ELR (cell line): ENCODE results near the gene FAR1.

Experiments used
- DNase-seq: peaks from one replicate; pipeline ENCODE4 v3.0.0-alpha.2; 2015; ENCODE audit warnings: low read depth

Gene FAR1

DNA sequence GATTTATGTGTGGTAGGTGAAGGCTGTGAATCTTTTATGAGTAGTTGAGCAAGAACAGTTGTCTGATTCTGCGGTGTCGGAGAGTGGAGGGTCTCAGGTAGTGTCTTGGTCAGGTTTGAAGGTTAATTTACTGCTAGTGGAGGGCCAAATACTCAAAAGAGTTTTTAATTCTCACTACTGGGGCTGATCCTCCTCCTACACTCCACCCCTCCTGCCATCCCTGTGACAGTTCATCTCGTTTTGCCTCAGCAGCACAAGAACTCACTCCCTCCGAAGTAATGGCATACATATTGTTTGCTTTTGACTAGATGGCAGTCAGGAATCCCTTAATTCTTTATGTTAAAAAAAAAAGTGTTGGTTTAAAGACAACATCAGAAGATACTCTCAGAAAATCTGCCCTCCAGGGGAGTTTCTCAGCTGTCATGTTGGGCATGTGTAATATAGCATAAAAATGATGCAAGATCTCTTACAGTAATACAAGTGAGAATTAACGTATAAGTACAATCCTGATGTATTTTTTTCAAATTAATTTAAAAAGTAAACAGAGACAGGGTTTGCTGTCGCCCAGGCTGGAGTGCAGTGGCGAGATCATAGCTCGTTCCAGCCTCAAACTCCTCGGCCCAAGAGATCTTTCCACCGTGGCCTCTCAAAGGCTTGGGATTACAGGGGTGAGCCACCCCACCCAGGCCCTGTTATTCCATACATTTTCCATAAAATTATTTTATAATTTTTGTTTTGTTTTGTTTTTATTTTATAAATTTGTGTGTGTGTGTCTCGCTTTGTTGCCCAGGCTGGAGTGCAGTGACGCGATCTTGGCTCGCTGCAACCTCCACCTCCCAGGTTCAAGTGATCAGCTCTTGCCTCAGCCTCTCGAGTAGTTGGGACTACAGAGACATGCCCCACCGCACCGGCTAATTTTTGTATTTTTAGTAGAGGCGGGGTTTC lies 1.3 kb downstream of the FAR1 start:
- peak; percentile 9 for DNase-seq

DNA sequence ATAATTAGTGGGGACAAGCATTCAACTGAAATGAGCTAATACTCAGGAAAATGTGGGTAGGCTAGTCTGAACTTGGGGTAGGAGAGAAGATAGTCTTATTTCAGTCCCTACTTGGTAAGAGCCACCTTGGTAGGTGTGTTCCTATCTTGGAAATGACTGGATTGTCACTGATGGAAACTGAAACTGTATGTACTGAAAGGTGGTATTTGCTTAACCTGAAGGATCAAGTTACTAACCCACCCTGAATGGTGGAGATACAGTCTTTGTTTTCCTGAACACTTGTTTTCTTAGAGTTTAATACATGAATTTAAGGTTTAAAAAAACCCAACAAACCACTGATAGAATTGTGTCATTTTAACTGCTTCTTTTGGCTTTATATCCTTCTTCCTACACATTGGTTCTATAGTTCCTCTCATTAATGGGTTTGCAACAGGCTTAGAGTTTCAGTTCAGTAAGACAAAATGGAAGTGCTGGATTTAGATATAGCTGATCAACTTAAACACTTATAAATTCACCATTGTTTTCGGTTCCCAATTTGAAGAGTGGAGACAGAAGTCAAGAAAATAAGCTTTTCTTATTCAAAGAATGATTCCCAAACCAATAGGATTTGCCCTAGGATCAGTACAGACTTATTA lies 4.2 kb downstream of the FAR1 start:
- no peak for DNase-seq

DNA sequence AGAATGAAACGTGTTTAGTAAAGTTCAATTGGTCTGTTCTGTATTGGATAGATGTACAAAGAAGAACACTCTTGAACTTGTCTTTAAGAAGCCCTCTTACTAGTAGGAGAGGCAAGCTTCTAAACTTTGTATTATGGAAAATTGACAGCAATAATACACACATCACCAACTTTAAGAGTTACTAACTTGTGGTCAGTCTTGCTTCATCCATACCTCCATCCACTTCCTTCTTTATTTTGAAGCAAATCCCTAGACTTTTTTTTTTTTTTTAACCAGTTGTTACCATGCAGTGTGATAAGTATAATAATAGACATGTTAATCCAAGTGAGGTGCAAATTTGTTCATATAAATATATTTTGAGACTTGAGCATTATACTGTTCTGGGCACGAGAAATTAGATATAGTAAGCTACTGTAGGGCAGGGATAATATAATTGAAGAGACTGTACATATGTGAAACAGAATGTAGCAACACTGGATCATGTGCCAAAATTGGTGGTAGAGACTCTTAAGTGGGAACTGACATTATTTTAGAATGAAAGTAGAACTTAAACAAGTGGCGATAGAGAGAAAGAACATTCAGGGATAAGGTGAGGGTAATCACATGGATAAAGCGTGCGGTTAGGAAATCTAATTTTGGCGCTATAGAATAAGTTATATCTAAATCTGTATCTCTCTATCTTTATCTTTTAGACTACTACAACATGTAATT lies 6.5 kb downstream of the FAR1 start:
- no peak for DNase-seq

DNA sequence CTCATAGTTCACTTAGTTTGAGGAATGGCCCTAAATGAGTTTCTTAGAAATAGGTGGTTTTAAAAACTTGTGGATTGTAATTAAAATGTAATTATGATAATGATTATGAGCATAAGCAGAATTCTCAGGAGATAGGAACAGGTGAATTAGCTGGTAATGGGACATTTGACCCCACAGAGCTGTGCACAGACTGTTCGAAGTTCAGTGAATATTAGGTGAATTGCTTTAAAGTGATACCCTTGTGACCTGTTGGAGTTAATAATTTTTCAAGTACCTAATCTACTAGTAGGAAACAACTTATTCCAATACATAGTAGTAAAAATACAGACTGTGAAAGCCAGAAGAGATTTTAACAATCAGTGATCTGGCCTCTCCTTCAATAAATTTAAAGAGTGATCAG lies 8.1 kb downstream of the FAR1 start:
- DNase-seq, result no peak

DNA sequence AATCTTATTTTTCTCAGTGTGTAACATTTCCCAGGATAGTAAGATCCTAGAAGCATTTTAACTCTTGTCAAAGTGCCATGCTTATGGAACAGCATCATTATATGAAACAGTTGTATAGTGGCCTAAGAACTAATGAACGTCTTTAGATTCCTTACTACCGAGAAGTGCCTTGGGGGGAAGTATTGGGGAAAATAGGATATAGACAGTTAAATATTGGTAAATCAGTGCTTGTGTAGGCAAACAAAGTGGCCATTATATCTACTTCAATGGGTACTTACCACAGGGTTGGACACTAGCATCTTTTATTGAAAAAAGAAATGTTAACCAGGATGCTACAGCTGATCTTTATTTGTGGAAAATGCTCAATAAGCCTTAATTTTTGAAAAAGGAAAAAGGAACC lies 11.3 kb downstream of the FAR1 start:
- no peak for DNase-seq

DNA sequence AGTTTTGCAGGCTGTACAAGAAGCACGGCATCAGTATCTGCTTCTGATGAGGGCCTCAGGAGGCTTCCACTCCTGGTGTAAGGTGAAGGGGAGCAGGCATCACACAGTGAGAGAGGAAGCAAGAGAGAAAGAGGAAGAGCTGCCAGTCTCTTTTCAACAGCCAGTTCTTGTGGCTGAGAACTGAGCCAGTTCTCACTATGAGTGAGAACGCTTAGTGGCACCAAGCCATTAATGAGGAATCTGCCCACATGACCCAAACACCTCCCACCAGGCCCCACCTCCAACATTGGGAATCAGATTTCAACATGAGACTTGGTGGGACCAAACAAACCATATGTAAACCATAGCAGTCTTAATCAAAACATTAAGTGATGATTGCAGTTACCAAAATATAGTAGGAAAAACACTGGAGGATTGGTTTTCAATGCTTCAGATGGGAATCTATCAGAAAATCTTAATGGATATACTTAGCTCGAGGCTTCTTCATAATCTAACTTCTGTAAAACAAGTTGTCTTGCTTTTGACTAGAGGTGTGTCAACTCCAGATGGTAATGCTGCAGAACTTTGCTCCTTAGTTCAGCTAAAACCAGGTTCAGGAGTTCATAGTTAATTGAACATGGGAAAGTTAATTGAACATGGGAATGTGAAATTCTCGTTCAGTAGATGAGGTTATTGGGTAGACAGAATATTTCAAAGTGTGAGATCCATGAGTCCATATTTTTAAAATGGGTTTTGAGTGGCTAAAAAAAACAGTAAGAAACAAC lies 12.2 kb downstream of the FAR1 start:
- no peak for DNase-seq

DNA sequence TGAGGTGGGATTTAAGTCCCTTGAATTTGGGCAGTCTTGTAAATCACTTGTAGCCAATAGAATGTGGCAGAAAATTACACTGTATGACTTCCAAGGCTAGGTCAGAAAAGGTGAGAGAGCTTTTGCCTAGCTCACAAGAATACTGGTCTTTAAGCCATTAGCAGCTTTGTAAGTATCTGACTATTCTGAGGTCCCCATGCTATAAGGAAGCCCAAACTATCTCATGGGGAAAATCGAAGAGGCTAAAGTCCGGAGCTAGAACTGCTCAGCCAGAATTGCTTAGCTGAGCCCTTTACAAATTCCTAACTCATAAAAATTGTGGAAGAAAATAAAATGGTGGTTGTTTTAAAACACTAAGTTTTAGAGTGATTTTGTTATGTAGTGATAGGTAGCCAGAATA lies 13.0 kb downstream of the FAR1 start:
- no peak for DNase-seq

DNA sequence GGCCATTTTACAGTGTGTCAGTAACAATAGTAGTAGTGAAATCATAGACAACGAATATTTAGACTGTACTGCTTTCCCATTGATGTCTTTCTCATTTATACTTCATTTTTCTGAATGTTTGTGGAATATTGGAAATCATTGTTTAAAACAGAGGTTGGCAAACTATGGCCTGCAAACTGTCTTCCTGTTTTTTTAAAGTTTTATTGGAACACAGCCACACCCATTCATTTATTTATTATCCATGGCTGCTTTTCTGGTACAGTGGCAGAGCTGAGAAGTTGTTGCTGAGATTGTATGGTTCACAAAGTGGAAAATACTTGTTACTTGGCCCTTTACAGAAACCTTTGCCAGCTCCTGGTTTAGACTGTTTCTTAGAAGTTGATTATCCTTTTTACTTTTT lies 13.7 kb downstream of the FAR1 start:
- no peak for DNase-seq

DNA sequence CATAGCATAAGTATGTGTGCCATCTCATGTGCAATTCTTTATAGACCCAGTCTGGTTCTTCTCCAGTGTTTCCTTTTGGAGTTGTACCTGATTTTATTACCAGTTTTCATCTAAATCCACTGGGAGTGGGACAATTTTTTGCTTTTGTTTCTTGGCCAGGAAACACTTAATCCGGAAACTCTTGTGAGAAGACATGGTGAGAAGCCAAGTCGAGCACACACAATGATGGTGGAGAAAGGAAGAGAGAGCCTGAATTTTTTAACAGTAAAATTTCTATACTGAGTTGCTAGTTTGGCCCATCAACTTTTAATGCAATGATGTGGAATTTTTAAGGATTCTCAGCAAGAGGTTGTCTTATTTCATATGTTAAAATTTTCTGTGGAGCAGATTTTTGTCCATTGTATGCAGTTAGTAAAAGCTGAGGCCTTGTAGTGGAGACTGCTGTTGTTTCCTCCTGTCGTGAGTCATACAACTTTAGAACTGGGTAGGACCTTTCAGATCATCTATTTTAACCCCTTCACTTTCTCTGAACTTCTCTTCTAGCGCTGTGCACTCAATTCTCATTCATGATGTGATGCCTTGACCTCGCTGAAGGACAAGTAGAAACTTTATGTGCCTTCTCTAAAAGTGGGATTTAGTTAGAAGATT lies 17.1 kb downstream of the FAR1 start:
- DNase-seq, result no peak

DNA sequence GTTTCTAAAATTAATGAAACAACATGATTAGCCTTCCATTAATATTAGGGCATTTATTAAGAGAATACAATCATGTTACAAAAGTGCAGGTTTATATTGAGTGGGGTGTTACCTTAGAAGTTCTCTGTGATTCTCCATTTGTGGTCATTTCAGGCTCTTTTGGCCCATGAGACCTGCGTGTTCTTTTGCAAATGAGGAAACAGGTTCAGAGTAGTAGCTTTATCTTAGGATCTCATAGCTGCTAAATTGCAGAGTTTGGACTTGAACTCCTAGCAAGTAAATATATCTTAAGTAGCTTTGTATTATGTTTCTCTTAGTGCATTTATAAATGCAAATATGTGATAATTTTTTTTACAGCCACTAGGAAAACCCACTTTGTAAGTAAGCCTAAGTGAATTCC lies 18.3 kb downstream of the FAR1 start:
- no peak for DNase-seq

DNA sequence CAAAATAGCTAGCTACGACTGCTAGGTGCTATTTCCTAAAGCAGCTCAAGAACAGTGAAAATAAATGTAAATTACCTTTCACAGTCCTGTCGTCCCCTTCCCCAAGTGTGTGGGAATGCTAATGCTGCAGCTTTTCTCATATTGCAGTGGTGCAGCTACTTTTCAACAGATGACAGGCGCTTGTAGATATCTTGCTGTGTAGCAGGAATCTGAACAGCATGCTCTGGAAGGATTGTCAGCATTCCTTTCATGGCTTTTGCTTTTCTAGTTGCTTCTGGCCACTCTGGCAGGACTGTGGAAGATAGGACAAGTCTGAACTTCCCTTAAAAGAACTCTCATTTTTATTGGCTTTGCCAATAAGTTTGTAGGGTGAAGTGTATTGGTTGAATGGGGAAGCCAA lies 18.8 kb downstream of the FAR1 start:
- DNase-seq, result no peak

DNA sequence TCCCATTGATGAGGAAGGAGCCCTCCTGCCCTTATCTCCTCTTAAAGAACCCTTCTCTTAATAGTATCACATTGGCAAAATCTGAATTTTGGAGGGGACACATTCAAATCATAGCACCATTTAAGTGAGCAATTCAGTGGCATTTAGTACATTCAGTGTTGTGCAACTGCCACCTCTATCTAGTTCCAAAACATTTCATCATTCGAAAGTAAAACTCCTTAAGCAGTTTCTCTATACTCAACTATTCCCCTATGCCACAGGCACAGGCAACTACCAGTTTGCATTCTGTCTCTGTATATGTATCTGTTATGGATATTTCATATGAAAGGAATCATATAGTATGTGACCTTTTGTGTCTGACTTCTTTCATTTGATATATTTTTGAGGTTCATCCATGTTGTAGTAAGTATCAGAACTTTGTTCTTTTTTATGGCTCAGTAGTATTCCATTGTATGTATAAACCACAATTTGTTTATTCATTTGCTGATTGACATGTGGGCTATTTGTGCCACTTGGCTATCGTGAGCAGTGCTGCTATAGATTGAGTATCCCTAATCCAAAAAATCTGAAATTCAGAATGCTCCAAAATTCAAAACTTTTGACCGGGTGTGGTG lies 22.9 kb downstream of the FAR1 start:
- DNase-seq, result no peak

DNA sequence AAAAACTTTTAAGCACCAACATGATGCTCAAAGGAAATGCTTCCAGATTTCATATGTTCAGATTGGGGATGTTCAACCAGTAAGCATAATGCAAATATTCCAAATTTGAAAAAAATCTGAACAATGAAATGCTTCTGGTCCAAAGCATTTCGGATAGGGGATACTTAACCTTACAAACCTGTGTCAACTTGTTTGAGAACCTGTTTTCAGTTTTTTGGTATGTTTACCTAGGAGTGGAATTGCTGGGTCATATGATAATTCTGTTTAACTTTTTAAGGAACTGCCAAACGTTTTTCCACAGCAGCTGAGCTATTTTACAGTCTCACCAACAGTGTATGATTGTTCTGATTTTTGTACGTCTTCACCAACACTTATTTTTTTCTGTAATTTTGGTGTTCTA lies 23.7 kb downstream of the FAR1 start:
- no peak for DNase-seq

DNA sequence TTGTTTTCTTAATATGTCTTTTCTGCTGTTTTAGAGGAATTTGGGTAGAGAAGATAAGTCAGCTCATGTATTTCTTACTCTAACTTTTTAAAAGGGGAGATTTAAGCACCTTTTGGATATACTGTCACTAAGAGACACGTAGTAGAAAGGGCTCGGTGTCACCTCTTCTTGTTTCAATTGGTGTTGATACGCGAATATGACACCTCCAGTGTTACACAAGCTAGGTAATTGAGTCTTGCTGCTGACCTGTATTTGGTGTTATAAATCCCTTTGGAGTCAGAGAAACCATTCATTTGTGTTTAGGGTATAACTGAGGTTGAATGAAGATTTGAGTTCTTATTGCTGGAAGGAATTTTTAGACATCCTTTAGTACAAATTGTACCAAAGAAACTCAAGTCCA lies 25.6 kb downstream of the FAR1 start:
- DNase-seq, result no peak

DNA sequence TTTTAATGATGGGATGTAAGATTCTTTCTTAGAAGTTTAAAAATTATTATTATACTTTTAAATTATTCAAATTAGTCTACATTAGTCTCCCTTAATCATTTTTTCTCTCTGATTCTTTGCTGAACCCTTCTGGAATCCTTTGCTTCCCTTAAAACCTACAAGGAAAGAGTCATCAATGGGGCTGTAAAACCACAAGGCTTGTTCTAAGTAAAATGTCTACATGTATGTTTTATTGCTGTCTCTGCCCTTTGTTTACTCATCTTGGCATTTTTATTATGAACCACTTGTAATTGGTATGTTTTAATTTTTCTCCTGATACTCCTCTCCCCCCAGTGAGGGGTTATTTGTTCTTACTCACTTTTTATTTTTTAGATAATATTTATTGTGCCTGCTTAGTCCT lies 27.4 kb downstream of the FAR1 start:
- DNase-seq, result no peak

DNA sequence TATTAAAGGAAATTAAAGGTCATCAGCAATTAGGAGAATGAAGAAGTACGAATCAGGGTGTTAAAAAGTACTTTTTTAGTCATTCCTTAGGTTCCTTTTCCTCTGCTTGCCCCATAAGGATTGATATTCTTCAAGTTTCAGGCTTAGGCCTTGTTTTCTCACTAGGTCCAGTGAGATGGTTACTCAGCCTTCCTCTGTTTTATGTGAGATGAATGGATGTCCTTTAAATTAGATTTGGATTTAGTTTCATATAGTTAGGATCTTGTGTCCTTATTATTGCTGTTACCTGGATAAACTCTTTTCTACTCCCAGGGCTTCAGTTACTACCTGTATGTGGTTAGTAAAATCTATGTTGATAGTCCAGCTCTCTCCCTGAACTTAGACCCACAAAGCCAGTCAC lies 29.2 kb downstream of the FAR1 start:
- DNase-seq, result no peak

DNA sequence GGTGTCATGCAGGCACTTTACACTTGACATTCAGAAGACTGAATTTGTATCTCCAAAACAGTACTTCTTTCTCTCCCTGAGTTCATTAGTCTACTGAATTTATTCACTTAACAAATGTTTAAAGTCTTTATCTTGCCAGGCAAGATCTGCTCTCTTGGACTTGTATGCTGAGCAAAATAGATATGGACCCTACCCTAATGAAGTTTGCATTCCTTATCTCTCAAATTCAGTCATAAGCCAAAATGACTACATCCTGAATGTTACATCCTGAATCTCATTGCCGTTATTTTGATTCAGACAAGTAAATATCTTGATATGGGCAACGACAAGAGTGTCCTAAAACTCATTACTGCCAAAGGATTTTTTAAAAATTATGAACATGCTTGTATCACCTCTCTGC lies 29.7 kb downstream of the FAR1 start:
- DNase-seq, result no peak

DNA sequence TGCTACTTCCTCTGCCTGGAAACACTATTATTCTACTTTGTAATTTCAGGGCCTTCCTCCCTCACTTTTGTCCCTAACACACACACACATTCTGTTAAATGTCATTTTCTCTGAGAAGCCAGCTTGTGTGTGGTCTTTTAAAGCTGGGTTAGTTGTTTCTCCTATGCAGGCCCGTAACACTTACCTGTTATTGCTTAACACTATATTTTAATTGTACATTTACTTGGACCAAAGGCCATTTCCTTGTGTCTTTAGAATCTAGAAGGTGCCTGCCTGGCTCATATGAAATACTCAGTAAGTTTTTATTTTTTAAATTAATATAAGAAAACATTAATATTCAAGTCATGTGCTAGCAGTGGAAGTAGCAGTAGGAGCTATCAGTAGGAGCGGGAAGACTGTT lies 30.6 kb downstream of the FAR1 start:
- no peak for DNase-seq

DNA sequence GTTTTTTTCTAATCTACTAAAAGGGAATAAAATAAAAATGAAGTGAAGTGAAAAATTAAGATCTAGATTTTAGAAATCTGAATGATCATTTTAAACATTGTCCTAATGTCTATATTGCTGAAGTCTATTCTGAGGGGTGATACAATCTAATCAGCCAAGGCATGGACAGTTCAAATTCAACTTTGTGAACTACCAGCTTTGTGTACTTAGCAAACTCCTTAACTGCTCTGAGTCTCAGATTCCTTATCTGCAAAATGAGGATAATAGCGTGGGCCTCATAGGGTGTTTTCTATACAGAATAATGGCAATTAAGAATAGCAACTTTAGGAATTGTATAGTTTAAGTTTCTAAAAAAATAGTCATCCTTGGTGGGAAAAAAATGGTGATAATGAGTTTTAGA lies 31.4 kb downstream of the FAR1 start:
- DNase-seq, result no peak

DNA sequence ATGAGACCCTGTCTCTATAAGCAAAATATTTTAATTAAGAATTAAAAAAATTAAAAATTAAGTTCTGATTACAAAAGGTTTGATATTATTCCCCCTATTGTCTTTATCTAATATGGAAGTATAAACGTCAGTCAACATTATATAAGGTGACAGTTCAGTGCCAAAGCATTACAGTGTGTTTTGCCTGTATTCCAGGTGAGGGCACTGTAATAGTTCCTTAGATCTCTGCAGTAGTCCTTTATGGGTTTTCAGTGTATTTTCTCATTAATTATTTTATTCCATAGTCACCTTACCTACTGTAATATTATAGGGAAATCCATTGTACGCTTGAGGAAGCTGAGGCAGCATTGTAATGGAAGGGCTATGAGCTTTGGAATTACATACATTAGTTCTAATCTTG lies 33.0 kb downstream of the FAR1 start:
- DNase-seq, result no peak

DNA sequence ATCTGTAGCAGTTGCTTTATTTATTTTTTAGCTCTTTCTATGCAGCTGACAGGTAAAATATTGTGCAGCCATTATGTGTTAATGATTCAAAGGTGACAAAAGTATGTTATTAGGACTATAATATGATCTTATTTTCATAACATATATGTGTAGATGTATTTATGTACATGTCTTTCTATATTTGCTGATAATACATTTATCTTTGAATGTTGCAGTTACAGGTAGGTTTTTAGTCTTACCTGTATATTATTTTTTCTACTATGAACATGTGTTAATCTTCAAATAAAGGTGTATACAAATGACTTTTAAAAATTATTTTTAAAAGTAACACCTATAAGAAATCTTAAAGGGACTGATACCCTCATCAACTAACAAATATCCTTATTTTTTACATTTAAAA lies 33.6 kb downstream of the FAR1 start:
- DNase-seq, result no peak
